HTR-8/SVneo (cell line): Measurements from ENCODE around the gene SDR39U1.

Experiments used
- DNase-seq: peaks from one replicate; pipeline ENCODE4 v3.0.0; 2011; ENCODE audit warnings: low spot score, mixed read lengths; ENCODE audit not compliant: insufficient read length
- FAIRE-seq: peaks from 2 replicates; lab custom pipeline; 2011; peaks lifted over from hg19 to GRCh38; lab: Jason Lieb, UNC

The SDR39U1 gene

DNA sequence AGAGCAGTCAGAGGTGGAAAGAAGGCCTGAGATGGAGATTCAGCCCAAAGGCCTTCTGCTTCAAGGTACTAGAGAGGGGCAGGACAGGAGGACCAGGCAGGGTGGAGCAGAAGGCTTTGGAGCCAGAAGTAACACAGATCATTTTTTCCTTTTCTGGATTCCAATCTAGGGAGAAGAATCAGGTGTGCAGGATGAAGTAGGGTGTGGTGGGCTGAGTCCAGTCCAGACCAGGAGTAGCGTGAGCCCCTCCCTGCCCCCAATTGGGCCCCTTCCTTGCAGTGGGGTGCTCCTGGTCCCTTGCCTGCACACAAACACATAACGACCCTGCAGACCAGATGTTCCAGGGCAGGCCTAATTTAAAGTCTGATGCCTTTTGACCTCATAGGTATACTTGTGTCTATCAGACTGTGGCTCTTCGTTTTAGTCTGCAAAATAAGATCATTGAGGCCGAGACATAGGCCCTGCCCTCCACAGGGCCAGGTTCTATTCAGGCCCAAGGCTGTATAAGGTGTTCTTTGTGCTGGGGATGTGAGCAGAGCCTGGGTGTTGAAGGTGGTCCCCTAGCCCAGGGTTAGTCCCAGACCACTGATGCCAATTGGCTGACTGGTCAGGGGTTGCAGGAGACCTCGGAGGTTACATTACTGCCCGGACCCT lies 44.8 kb downstream of the SDR39U1 start:
- no peak for FAIRE-seq
- DNase-seq = no peak

DNA sequence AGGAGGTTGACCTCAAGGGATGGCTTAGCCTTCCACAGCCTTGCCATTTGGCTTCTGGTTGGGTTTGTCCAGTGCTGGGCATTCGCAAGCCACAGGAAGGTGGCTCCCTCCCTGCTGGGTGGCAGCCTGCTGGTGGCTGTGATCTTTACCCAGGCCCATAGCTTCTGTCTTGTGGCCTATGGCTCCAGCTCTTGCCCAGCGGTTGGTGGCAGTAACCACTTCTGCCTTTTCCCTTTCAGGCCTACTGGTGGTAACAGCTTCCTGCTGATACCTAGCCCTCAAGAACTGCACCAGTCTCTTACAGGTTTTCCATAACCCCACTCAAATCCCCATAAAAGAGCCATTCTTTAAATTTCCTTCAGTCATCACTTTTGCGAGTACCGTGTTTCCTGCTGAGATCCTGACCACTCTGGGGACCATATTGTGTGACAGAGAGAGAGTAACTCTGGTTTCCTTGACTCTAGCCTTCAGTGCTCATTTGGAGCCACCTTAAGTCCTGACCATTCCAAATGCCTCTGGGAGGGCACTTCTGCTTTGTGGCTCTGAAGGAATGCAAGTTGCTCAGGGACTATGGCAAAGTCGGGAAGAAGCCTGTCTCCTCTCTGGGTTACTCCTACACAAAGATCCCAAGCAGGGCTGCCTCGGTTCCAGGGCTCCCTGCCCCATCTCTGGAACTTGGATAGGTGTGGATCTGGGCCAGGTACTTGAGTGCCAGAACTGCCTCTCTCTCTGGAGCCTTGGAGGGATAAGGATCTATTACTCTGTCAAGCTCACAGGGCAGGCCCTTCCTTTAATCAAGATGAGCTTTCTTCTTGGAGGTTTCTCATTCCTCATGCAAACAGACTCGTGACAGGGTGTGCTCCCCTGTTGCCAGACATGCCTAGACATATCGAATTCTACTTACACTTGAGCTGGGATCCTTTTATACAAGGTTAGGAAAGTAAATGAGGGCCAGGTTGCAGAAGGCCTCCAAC lies 46.7 kb downstream of the SDR39U1 start:
- FAIRE-seq (no peak), DNase-seq (no peak)

DNA sequence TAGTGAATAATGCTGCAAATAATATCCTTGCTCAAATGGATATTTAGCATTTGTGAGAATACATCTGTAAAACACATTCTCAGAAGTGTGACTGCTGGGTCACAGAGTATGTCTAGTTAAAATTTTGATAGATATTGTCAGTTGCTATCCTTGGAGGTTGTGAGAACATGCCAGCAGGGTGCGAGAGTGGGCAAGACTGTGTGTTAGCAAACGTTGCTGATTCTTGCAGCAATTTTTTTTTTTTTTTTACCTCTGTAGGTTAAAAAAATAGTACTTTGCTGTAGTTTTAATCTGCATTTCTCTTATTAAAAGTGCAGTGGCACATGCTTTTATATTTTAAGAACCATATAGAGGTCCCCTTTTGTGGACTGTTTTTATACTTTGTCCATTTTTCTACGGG lies 48.3 kb downstream of the SDR39U1 start:
- FAIRE-seq (no peak), DNase-seq (no peak)

DNA sequence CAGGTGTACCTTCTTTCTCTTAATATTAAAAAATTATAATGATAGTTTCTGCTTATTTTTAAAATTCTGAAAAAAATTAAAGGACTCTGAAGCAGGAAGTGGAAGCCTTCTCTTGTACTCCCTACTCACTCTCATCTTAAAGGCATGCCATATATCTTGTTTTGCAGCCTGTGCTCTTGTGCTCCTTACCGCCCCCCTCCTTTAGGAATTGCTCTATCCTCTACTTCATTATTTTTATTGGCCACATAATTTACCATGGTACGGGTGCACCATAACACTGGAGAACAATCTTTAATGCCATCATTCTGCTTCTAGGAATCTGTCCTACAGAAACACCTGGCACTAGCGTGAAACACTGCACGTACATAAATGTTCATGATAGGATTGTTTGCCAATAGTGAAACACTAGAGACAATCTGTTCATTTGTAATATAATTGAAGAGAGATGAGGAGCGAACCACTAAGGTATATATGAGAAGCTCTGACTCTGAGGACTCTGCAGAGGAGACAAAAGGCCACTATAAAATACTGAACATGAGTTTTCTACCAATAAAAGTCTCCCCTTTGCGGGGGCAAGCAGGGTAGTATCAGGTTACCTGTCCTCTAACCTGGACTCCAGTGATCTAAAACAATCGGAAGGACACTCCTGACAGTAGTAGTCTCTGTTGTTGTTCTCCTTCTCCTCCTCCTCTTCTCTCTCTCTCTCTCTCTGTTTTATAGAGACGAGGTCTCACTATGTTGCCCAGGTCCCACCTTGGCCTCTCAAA lies 50.1 kb downstream of the SDR39U1 start:
- no peak for FAIRE-seq
- peak; percentile 31 for DNase-seq

DNA sequence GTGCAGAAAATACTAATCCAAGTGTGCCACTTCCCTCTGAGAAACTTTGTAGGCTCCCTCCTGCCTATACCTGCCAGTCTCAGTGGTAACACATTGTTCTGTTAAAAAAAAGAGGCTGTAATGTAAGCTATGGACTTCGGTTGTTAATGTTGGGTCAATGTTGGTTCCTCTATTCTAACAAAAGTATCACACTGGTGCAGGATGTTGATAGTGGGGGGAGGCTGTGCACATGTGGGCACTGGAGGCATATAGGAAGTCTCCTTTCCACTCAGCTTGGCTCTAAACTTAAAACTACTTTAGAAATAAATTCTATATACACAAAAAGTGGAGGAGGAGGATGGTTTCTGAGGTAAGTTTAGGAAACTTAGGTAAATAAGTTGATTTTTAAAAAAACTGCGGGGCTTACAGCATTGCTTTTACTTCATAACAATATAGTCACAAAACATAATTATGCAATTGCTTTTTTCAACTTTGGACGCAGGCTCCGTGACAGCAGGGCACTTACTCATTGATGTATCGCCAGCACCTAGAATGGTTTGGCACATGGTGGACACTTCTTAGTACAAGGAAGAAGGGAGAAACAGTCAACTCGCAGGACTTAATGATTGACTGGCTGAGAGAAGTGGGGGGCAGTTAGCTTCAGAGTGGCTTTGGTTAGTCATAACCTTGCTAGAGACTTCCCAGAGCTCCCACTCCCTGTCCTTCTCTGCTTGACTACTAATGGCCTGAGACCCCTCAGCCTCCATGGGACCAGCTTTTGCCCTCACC lies 51.7 kb downstream of the SDR39U1 start:
- no peak for FAIRE-seq
- DNase-seq = no peak
